ENCODE results near the gene BRD7.

The BRD7 gene

GRCh38 chr16:50299508-50300105 lies 69.2 kb downstream of the BRD7 start:
- Histone ChIP-seq H2AFZ (ENCODE audit: low read length) (no peak overlapping the region), H4K20me1 (ENCODE audit: insufficient read depth, low read length) (no peaks in the 10 kb centered on the region), H3K4me1 (ENCODE audit: low read length) (no peaks in the 10 kb centered on the region), H3K27me3 (replicated peaks; ENCODE audit: insufficient read depth, low read length) (no peaks in the 10 kb centered on the region), H3K36me3 (replicated peaks; ENCODE audit: insufficient read depth, low read length) (no peaks in the 10 kb centered on the region), H3F3A (ENCODE audit: insufficient read depth, low read length) (no peaks in the 10 kb centered on the region), H3K79me2 (ENCODE audit: low read length) (no peaks in the 10 kb centered on the region), H3K27ac (ENCODE audit: low read length) (no peak overlapping the region), H3K9ac (ENCODE audit: low read length) (no peak overlapping the region), H3K4me3 (ENCODE audit: low read length) (no peak overlapping the region), H3K4me2 (ENCODE audit: low read depth, low read length) (no peak overlapping the region), H3K9me3 (replicated peaks; ENCODE audit: insufficient read depth, low read length) (no peaks in the 10 kb centered on the region), H3K9me2 (replicated peaks; ENCODE audit: insufficient read depth, low read length) (no peaks in the 10 kb centered on the region)
- DNase-seq, result no peak
- no peak for TF ChIP-seq CTCF (IDR thresholded peaks at IDR 0.05; ENCODE audit: low read length)
- TF ChIP-seq EZH2phosphoT487 (IDR thresholded peaks at IDR 0.05; ENCODE audit: low read length), result no peak
- no peak for TF ChIP-seq EZH2 (optimal IDR thresholded peaks at IDR 0.05; ENCODE audit: low read depth, low read length)

- H3K9me3 ChIP-seq (replicated peaks; ENCODE audit: insufficient read depth, low read length), result no peaks in the 10 kb centered on the region
- no peak overlapping the region for H3K9ac ChIP-seq (ENCODE audit: low read length)
- TF ChIP-seq CTCF (IDR thresholded peaks at IDR 0.05; ENCODE audit: low read length), result no peak
- no peak for TF ChIP-seq EZH2phosphoT487 (IDR thresholded peaks at IDR 0.05; ENCODE audit: low read length)
- TF ChIP-seq EZH2 (optimal IDR thresholded peaks at IDR 0.05; ENCODE audit: low read depth, low read length), result no peak
- H3K36me3 ChIP-seq (replicated peaks; ENCODE audit: insufficient read depth, low read length), result no peaks in the 10 kb centered on the region
- H2AFZ ChIP-seq (ENCODE audit: low read length), result no peak overlapping the region
- no peaks in the 10 kb centered on the region for H3K4me1 ChIP-seq (ENCODE audit: low read length)
- H3K9me2 ChIP-seq (replicated peaks; ENCODE audit: insufficient read depth, low read length), result no peaks in the 10 kb centered on the region
- H3K79me2 ChIP-seq (ENCODE audit: low read length), result no peaks in the 10 kb centered on the region
- DNase-seq, result no peak
- no peaks in the 10 kb centered on the region for H4K20me1 ChIP-seq (ENCODE audit: insufficient read depth, low read length)
- H3K27ac ChIP-seq (ENCODE audit: low read length), result no peak overlapping the region
- H3F3A ChIP-seq (ENCODE audit: insufficient read depth, low read length), result no peaks in the 10 kb centered on the region
- H3K4me3 ChIP-seq (ENCODE audit: low read length), result no peak overlapping the region
- no peaks in the 10 kb centered on the region for H3K27me3 ChIP-seq (replicated peaks; ENCODE audit: insufficient read depth, low read length)
- H3K4me2 ChIP-seq (ENCODE audit: low read depth, low read length), result no peak overlapping the region
These were observed 69.9 kb downstream of the BRD7 start for GRCh38 chr16:50298591-50299507.

- Histone ChIP-seq H4K20me1 (ENCODE audit: insufficient read depth, low read length) (no peaks in the 10 kb centered on the region), H3K4me3 (ENCODE audit: low read length) (no peak overlapping the region), H3F3A (ENCODE audit: insufficient read depth, low read length) (no peaks in the 10 kb centered on the region), H3K9me3 (replicated peaks; ENCODE audit: insufficient read depth, low read length) (no peaks in the 10 kb centered on the region), H3K4me2 (ENCODE audit: low read depth, low read length) (no peak overlapping the region), H3K9ac (ENCODE audit: low read length) (no peak overlapping the region), H3K36me3 (replicated peaks; ENCODE audit: insufficient read depth, low read length) (no peaks in the 10 kb centered on the region), H3K27me3 (replicated peaks; ENCODE audit: insufficient read depth, low read length) (no peaks in the 10 kb centered on the region), H2AFZ (ENCODE audit: low read length) (no peak overlapping the region), H3K79me2 (ENCODE audit: low read length) (no peaks in the 10 kb centered on the region), H3K4me1 (ENCODE audit: low read length) (no peaks in the 10 kb centered on the region), H3K27ac (ENCODE audit: low read length) (no peak overlapping the region), H3K9me2 (replicated peaks; ENCODE audit: insufficient read depth, low read length) (no peaks in the 10 kb centered on the region)
- DNase-seq, result no peak
- TF ChIP-seq CTCF (IDR thresholded peaks at IDR 0.05; ENCODE audit: low read length), result no peak
- no peak for TF ChIP-seq EZH2phosphoT487 (IDR thresholded peaks at IDR 0.05; ENCODE audit: low read length)
- no peak for TF ChIP-seq EZH2 (optimal IDR thresholded peaks at IDR 0.05; ENCODE audit: low read depth, low read length)
These were observed 70.7 kb downstream of the BRD7 start for GRCh38 chr16:50298075-50298460.

Measured in MM.1S (cell line).